Left lung (tissue), 10 donors: ENCODE data around the gene KSR1. TPM values are rescaled to one million over a fixed set of nuclear protein-coding genes. Genes with fewer than 3 reads are reported as not detected.

Experiments used
- ATAC-seq: fragments of 200-7000 bp; cut with Tn5 transposase; one replicate; pipeline ENCODE4 v1.9.1; 2020; ENCODE audit warnings: moderate library complexity
- DNase-seq, 4 donors: peaks; one replicate each; pipeline ENCODE4 v3.0.0-alpha.2; 2013 to 2020
- H3K27ac ChIP-seq, 2 donors: fragments of 200-600 bp; sonication (generic) in 1 of 2; one replicate each; pipeline versions ENCODE4 v1.5.0 to v1.8.0; 2020 to 2021
- H3K27me3 ChIP-seq, 2 donors: fragments of 200-600 bp; sonication (generic) in 1 of 2; one replicate each; pipeline versions ENCODE4 v1.5.0 to v1.8.0; 2020 to 2021
- H3K36me3 ChIP-seq, 2 donors: fragments of 200-600 bp; sonication (generic) in 1 of 2; one replicate each; pipeline versions ENCODE4 v1.5.0 to v1.8.0; 2020 to 2021
- H3K4me1 ChIP-seq, 2 donors: fragments of 200-600 bp; one replicate each; pipeline ENCODE4 v1.8.0; 2021
- H3K4me3 ChIP-seq, 2 donors: fragments of 200-600 bp; sonication (generic) in 1 of 2; one replicate each; pipeline versions ENCODE4 v1.5.0 to v1.8.0; 2020 to 2021; ENCODE audit warnings: mild to moderate bottlenecking in 1 of 2
- H3K9me3 ChIP-seq, 2 donors: fragments of 200-600 bp; sonication (generic) in 1 of 2; one replicate each; pipeline versions ENCODE4 v1.5.0 to v1.8.0; 2020 to 2021
- CTCF ChIP-seq, 2 donors: fragments of 200-600 bp; sonication (generic) in 1 of 2; IDR thresholded peaks; one replicate each; pipeline versions ENCODE4 v1.5.0 to v1.8.0; 2021; ENCODE audit warnings: antibody characterized with exemption in 2 of 2
- intact Hi-C, 2 donors: fragments of 100-400 bp; cut with DNase I; formaldehyde crosslinking; loops; one replicate each; pipeline versions ENCODE4 v1.11.2 to v1.14.2; 2022
- polyA plus RNA-seq, 6 donors: library from polyadenylated mRNA; unstranded; fragments of 120-200 nt; gene quantifications; one replicate each; pipeline ENCODE4 v1.2.1, GENCODE V29; 2013; ENCODE audit not compliant: insufficient read length in 6 of 6
- total RNA-seq, 2 donors: library from RNA; stranded (reverse); fragmentation: NEBNext Ultra II Directional; extraction: Animal tissue kit (Norgen Biotek cat#: 25700); gene quantifications; one replicate each; pipeline ENCODE4 v1.2.1, GENCODE V29; 2021
- donor health status: DM: no; HTN: yes; CAD: no.
- donor health status: DM: no; HTN: no; CAD: no.

KSR1 gene
- total and polyA plus RNA-seq, 8 donors, result 35.0 to 70.0 (median 62.5) TPM

- Histone ChIP-seq H3K9me3 (no peaks in the 10 kb centered on the region), H3K4me3 (no peak overlapping the region), H3K27me3 (no peaks in the 10 kb centered on the region), H3K27ac (no peak overlapping the region), H3K4me1 (peaks cover 0 to 10% of the 10 kb centered on the region in 2 donors), H3K36me3 (peaks cover 0 to 60% of the 10 kb centered on the region in 2 donors)
- ATAC-seq (no peak), DNase-seq (no peak)
- TF ChIP-seq CTCF (IDR thresholded peaks at IDR 0.05), result no peak
- intact Hi-C loops, result loop anchor here in 1 of 2 donors (10.0 kb wide), 1 partner anchor 144 kb away; the partner anchor contains the start of gene KSR1
These were observed 142.2 kb downstream of the KSR1 start for GRCh38 chr17:27598337-27599050.

- H3K36me3 ChIP-seq, result peaks cover 0 to 63% of the 10 kb centered on the region in 2 donors
- intact Hi-C loops, result loop anchor here in 1 of 2 donors (5.0 kb wide), 3 partner anchors 47 to 363 kb away; no protein-coding TSS in a partner anchor
- H3K27me3 ChIP-seq, result no peaks in the 10 kb centered on the region
- no peak for ATAC-seq
- no peaks in the 10 kb centered on the region for H3K9me3 ChIP-seq
- no peak for TF ChIP-seq CTCF (IDR thresholded peaks at IDR 0.05)
- H3K4me1 ChIP-seq, result peaks cover 0 to 10% of the 10 kb centered on the region in 2 donors
- no peak overlapping the region for H3K27ac ChIP-seq
- DNase-seq, result no peak
- no peak overlapping the region for H3K4me3 ChIP-seq
These were observed 144.2 kb downstream of the KSR1 start for GRCh38 chr17:27600471-27600870.

- no peaks in the 10 kb centered on the region for H3K27me3 ChIP-seq
- peak; percentile 83 to 90 for TF ChIP-seq CTCF (IDR thresholded peaks at IDR 0.05)
- H3K4me3 ChIP-seq, result no peak overlapping the region
- H3K27ac ChIP-seq, result no peak overlapping the region
- H3K9me3 ChIP-seq, result no peaks in the 10 kb centered on the region
- peaks cover 0 to 10% of the 10 kb centered on the region in 2 donors for H3K4me1 ChIP-seq
- intact Hi-C loops, result loop anchor here in 1 of 2 donors (5.0 kb wide), 3 partner anchors 46 to 364 kb away; no protein-coding TSS in a partner anchor
- ATAC-seq, result peak; percentile 80
- DNase-seq, result peak in 3 of 4 donors; percentile 69 to 88 (median 77)
- peaks cover 0 to 64% of the 10 kb centered on the region in 2 donors for H3K36me3 ChIP-seq
These were observed 145.1 kb downstream of the KSR1 start for GRCh38 chr17:27601069-27601974.

- ATAC-seq, result no peak
- no peak overlapping the region for H3K4me3 ChIP-seq
- H3K4me1 ChIP-seq, result peaks cover 0 to 10% of the 10 kb centered on the region in 2 donors
- no peaks in the 10 kb centered on the region for H3K27me3 ChIP-seq
- intact Hi-C loops, result loop anchor here in 1 of 2 donors (5.0 kb wide), 3 partner anchors 45 to 365 kb away; no protein-coding TSS in a partner anchor
- no peak overlapping the region for H3K27ac ChIP-seq
- H3K9me3 ChIP-seq, result no peaks in the 10 kb centered on the region
- DNase-seq, result no peak
- H3K36me3 ChIP-seq, result peaks cover 0 to 69% of the 10 kb centered on the region in 2 donors
- TF ChIP-seq CTCF (IDR thresholded peaks at IDR 0.05), result no peak
These were observed 145.7 kb downstream of the KSR1 start for GRCh38 chr17:27601975-27602302.
